GM12873 (cell line): ENCODE data around the gene MRTFA.

Source experiments
- CTCF ChIP-seq: IDR thresholded peaks from 2 replicates; pipeline ENCODE4 v1.5.1; 2012; ENCODE audit warnings: low read depth, mild to moderate bottlenecking, moderate library complexity, low read length, control low read depth; ENCODE audit not compliant: insufficient read depth; ENCODE audit errors: missing control alignments

Gene MRTFA

GRCh38 chr22:40433416-40434090 is 203.0 kb downstream of the MRTFA start:
- TF ChIP-seq CTCF: no peak

DNA sequence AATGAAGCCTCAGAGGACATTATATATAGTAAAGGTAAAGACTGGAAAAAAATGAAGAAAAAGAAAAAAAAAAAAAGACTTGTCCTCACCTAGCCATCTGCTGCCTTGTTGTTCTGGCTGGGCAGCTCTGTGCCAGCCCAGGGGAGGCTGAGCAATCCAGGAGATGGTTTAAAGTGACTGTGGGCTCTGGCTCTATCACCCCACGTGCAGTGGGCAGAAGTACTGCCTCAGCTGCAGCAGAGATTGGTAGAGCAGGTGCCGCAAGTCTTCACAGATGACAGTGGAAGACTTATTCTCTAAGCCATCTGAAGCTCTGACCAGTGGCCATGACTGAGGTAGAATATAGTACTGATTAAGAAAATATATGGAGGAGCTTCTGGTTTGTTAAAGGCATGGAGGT is 203.9 kb downstream of the MRTFA start:
- no peak for TF ChIP-seq CTCF

GRCh38 chr22:40432157-40432556 is 204.4 kb downstream of the MRTFA start:
- no peak for TF ChIP-seq CTCF

- TF ChIP-seq CTCF: no peak
Observed at GRCh38 chr22:40430991-40431390, 205.5 kb downstream of the MRTFA start.

DNA sequence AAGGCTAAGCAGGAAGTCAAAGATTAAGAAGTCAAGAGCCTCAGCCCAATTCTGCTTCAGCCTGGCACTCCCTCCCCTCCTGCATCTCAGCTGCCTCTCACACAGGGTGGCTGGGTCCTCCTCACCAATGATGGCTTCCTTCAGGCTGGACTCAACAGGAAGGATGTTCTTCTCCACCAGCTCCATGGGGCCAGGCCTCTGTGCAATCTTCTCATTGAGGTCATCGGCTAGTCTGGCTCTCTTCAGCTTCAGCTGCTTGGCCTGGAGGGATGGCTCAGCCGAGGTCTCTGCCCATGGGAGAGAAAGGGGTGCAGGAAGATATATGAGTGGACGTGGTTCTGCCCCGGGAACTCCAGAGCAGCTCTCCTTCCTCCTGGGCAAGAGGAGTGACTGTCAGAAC is 207.0 kb downstream of the MRTFA start:
- TF ChIP-seq CTCF: no peak

DNA sequence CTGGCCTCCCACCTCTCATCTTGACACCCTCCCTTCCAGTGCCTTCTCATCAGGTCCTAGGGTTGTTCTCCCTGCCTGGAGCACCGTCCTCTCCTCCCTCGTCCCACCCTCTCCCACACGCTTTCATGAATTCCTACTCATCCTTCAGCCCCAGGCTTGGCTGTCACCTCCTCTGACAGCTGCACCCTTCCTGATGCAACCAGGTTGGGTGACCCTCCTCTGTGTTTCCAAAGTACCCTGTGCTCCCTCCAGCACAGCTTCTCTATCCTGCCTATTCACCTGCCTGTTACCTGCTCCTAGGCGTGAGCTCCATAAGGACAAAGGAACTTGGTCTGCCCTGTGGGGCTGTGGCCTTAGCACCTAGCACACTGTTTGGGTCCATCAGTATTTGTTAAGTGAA is 207.7 kb downstream of the MRTFA start:
- no peak for TF ChIP-seq CTCF

DNA sequence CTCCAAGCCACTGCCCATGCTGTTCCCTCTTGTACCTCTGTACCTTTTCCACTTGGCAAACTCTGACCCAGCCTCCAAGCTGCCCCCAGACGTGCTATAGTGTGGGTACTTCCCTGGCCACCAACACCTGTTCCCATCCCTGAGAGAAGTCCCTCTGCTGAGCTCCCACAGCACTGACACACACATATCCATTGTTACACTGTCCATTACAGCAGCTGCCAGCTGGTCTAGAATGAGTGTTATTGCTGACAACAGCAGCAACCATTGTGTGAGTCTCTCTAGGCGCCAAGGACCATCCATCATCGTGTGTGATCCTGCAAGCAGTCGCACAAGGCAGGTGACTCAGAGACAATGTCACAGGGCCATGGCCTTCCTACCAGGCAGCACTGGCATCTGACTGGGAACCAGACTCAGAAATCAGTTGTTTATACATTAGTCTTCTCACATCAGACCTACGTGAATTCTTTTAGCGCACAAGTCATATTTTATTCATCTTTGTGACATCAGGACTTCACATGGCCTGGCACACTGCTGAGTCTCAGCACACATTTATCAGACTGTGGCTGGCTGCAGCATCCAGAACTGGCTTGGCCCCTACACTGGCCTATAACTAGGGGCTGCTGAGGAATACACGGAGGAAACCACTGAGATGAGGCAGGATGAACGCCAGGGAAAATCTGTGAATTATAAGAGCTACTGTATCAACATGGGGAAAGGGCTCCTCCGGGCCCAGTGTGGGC is 209.8 kb downstream of the MRTFA start:
- TF ChIP-seq CTCF: no peak
